HG02938 (cell line): Measurements from ENCODE around the gene CCPG1.

ENCODE experiments used
- ATAC-seq: cut with Tn5 transposase; IDR thresholded peaks from one replicate; pipeline ENCODE4 v1.9.1; 2021; ENCODE audit warnings: mild to moderate bottlenecking, moderate library complexity; ENCODE audit not compliant: unreplicated experiment

The CCPG1 gene

DNA sequence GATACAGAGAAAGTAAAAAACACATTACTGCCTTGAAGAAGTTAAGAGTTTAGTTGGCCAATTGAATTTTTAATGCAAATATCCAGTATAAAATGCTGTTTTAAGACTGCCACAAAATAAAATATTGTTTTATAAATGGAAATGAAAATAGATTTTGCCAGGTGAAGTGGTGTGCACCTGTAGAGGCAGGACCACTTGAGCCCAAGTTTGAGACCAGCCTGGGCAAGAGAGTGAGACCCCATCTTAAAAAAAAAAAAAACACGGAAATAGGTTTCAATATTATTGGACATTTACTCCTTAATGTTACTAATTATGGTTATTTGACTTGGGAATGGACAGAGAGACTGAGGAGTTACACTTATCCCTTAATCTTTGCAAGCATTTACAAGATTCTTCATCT is 87.2 kb downstream of the CCPG1 start:
- ATAC-seq, result no peak

DNA sequence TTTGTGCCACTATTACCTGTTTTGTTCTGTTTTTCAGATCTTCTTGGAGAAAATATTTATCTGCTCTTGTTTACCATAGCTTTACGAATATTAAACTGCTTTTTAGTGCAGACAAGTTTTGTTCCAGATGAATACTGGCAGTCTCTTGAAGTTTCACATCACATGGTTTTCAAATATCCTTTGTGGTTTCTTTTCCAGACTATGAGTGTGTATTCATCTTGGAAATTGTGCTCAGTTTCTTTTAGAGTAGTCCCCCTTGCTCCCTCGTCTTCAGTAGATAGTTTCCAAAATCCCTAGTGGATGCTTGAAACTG is 88.0 kb downstream of the CCPG1 start:
- no peak for ATAC-seq

DNA sequence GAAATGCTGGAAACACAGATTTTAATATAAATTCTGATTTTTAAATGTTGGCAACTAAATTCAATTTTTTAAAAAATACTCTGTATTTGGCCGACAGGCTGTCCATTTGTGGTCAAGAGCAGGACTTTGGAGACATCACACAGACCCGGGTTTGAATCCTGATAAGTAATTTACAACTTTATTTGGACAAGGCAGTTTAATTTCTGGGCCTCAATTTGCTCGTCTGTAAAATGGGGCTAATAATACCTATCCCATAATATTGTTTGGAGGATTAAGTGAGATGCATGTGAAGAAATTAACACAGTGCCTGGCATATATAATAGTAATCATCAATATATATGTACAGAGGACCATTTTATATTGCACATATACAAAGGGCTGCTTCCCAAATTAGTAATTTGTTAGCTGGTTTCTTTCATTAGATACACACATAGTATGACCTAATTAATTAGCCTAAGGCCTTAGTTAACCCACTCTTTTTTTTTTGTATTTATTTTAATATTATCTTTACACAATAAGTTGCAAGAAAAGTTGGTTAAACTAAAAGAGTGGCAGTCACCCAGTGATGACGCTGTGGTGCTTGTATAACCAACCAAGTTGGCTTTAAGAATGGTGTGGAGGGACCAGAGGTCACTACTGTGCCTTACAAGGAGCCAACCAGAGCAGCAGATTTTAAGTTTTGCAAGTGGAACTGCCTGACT is 88.5 kb downstream of the CCPG1 start:
- peak; percentile 50 for ATAC-seq

DNA sequence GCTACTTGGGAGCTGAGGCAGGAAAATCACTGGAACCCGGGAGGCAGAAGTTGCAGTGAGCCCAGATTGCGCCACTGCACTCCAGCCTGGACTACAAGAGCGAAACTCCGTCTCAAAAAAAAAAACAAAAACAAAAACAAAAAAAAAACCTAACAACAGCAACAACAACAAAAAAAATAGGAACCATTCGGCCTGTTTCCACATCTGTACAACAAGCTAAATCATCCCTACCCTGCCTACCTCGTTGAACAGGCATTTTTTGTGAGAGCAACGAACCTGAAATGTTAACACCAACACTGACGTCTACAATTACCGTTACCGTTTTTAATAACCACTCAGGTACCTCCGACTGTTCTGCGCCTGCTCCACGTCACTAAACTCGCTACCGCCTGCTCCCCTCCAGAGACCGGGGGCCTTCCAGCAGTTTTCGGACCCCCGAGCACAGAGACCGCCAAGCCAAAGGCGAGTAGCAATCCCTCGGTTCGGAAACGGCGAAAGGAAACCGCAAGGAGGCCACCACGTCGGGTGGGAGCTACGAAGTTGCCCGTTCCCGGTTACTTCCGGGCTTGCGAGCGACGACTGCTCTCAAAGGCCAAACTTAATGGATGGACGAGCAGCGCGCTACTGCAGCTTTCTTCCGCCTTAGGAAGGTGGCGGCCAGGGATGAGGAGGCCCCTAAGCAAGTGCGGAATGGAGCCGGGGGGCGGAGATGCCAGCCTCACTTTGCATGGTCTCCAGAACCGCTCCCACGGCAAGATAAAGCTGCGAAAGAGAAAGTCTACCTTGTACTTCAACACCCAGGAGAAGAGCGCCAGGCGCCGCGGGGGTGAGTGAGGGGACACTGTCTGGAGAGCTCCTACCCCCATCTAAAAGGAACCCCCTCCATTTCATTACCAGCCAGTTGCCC is 89.3 kb downstream of the CCPG1 start, which contains the start of the genes PIGB and PIGBOS1:
Gene PIGB (plus strand): TSS at position 635 of the 907 bp plus-strand sequence. CDS start 29 bp downstream, at position 664.
Gene PIGBOS1 (minus strand): TSS at position 536 of the 907 bp plus-strand sequence. CDS start 1,331 bp downstream, outside the sequence.
- ATAC-seq, result peak; percentile 83
